SK-MEL-5 (cell line): ENCODE measurements around the gene NME8. TPM values are rescaled to one million over a fixed set of nuclear protein-coding genes. Genes with fewer than 3 reads are reported as not detected.
"Not testable (repeated sequence)": the region's sequence is repeated elsewhere in the genome, so short reads cannot be mapped to it uniquely, and the experiment has no call there.

Experiments
- DNase-seq: peaks from one replicate; pipeline ENCODE4 v3.0.0-alpha.2; 2016; ENCODE audit warnings: low read depth, low spot score
- in situ Hi-C: cut with HindIII; loops from 2 replicates; pipeline ENCODE4 v1.10.0; 2016; ENCODE audit warnings: low sequenced_read_pairs, high pct_unique_total_duplicates, low pct_unique_long_range_greater_than_20kb
- polyA plus RNA-seq, 2 experiments: library from polyadenylated mRNA; depleted of rRNA; stranded (reverse); fragments of >200 nt; gene quantifications; 2 replicates each; pipeline ENCODE4 v1.2.3, GENCODE V29; 2015
- total RNA-seq: library from RNA; depleted of rRNA; stranded (reverse); fragments of >200 nt; shearing (Covaris generic); gene quantifications from 2 replicates; pipeline ENCODE4 v1.2.3, GENCODE V29; 2014; rRNA removed

Gene NME8
- total RNA-seq = 0.05 TPM in 1 of 2 replicates, not detected in the other
- polyA plus RNA-seq (2015; cell fraction: cytosol; rRNA removed) = not detected in 2 replicates
- not detected in 2 replicates for polyA plus RNA-seq (2015; cell fraction: nucleus; rRNA removed)

DNA sequence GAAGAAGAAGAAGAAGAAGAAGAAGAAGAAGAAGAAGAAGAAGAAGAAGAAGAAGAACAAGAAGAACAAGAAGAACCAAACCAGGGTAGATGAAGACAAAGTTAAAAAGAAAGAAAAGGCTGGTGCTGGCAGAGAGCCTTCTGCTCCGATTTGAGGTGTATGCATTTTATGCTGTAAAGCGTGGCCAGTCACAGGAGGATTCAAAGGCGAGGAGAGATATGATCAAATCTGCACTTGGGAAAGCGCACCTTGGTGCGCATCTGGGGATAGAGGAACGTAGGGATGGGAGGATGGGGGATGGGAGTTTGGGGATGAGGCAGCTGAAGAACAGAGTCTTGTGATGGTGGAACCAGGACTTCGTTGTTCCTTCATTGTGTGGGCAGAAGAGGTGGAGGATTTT is at the start of gene NME8:
TSS of gene NME8 (plus strand) at position 301 of the 400 bp plus-strand sequence. CDS start 1,670 bp downstream, outside the sequence.
- DNase-seq = no peak
- in situ Hi-C loops = no loop called here

DNA sequence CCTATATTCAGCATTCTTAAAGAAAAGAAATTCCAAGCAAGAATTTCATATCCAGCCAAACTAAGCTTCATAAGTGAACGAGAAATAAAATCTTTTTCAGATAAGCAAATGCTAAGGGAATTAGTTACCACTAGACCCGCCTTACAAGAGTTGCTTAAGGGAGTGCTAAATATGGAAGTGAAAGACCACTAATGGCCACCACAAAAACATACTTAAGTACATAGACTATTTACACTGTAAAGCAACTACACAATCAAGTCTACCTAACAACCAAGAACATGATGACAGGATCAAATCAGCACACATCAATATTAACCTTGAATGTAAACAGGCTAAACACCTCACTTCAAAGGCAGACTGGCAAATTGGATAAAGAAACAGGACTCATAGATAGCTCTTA is 42.2 kb upstream of the NME8 start:
- DNase-seq = no peak
- in situ Hi-C loops = no loop called here

DNA sequence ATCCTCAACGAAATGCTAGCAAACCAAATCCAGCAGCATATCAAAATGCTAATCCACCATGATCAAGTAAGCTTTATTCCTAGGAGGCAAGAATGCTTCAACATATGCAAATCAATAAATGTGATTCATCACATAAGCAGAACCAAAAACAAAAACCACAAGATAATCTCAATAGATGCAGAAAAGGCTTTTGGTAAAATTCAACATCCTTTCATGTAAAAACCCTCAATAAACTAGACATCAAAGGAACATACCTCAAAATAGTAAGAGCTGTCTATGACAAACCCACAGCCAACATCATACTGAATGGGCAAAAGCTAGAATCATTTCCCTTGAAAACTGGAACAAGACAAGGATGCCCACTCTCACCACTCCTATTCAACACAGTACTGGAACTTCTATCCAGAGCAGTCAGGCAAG is 36.2 kb upstream of the NME8 start:
- DNase-seq, in situ Hi-C loops: not testable (repeated sequence)

GRCh38 chr7:37815671-37816371 is 32.6 kb upstream of the NME8 start:
- in situ Hi-C loops = no loop called here
- no peak for DNase-seq

DNA sequence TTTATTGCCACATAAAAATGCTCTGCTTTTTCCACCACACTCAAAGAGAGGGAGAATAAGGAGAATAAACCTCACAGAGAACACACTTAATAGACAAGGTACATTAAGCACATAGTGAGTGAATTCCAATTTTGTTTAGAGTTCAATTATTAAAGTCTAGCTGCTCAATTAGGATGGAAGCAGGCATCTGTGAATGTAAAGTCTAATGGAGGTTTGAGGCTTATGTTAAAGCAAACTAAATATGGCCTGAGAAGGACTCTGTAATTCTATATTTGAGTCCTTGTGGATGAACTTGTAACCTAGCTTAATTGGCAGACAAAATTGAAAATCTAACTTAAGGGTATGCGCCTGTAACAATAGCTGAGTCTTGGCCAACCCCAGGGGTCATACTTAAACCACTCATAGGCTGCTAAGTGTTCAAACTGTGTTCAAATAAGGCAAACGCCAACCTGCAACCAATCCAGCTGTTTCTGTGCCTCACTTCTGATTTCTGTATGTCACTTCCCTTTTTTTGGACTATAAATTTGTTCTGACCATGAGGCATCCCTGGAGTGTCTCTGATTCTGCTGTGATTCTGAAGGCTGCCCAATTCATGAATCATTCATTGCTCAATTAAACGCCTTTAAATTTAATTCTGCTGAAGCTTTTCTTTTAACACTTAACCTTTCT is 31.3 kb upstream of the NME8 start:
- in situ Hi-C loops = no loop called here
- DNase-seq = no peak

- no peak for DNase-seq
- in situ Hi-C loops = no loop called here
Observed at GRCh38 chr7:37817591-37817960, 30.8 kb upstream of the NME8 start.

DNA sequence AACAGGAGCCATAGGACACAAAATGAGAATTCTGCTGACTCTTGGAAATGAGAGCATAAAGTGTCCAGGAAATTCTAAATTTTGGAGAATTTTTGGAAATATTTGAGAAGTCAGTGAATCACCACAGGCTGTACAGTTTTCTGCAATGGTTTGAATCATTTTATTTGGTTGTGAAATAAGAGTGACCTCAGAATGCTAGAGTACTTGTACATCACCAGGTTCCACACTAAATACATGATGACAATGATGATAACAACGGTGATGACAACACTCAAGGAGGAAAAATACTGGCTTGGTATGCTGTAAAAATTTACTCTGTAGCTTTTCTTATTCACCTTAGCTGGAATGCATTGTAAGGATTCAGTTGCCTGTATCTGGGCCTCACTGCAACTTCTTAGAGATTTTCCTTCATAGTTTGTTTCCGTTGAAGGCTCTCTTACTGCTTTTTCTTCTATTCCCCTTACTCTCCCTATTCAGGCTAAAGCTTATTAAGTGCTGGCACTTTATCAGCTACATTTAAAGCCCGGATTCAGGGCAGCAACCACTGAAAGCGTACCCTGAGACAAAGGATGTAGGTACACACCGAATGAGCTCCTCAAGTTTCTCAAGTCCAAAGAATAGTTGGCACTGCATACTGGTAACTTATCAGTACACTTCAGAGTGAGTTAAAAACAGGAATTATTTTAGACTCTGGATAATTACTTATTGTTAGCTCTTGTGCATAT is 30.2 kb upstream of the NME8 start:
- DNase-seq = no peak
- in situ Hi-C loops = no loop called here

DNA sequence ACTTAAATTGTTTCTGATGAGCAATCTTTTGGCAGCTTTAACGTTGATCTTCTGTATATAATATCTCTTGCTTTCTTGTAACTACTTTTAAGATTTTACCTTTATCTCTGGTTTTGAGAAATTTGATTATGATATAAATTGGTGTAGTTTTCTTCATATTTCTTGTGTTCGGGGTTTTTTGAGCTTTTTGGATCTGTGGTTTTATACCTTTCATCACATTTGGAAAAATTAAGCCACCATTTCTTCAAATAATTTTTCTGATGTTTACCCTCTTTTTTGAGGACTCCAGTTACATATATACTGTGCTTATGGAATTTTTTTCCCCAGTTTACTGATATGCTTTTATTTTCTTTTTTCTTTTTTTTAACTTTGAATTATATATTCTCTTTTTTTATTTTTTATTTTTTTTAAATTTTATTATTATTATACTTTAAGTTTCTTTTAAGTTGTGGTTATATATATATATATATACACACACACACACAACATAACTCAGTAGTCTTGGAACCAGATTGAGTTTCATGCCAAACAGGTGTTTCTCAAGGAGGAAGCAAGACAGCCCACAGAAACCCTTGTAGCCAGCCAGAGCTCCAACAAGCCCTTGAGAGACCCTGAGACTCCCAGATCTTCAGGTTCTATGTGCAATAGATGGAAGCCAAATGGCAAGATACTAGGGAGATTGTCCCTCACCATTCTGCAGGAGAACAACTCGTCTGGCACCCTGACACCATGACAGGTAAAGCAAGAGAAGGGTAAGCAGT is 27.5 kb upstream of the NME8 start:
- in situ Hi-C loops = no loop called here
- DNase-seq = no peak

DNA sequence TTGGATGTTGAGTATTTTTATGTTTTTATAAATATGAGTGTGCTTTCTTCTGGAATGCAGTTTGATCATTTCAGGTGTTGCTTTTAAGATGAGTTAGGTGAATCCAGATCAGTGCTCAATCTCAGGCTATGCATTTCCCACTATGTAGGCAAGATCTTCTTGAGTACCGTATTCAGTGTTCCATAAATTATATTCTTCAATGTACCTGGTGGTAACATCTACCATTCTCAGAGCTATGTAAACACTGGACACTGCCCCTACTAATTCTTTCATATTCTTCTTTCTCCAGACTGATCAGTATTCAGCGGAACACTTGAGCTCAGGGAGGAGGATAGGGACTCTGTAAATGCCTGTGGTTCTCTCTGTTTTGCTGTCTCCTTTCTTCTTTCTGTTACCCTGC is 25.5 kb upstream of the NME8 start:
- in situ Hi-C loops = no loop called here
- DNase-seq = no peak

GRCh38 chr7:37823557-37823956 is 24.8 kb upstream of the NME8 start:
- in situ Hi-C loops = no loop called here
- no peak for DNase-seq

GRCh38 chr7:37825038-37825437 is 23.4 kb upstream of the NME8 start:
- in situ Hi-C loops = no loop called here
- DNase-seq = no peak

DNA sequence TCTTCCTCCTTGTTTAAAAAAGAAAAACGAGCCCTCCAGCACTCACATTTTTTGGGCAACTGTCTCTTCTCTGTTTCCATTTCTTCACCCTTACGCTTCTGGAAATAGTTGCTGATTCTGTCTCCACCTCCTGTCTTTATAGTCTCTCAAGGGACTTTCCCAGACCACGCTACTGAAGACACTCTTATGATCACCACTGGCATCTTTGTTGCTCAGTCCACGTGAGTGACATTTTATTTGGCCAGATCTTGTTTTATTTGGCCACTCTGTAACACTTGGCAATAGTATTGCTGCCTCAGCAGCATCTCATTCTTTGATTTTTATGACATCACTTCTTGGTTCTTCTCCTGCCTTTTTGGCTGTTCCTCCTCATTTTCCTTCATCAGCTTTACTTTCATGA is 21.6 kb upstream of the NME8 start:
- in situ Hi-C loops = no loop called here
- peak; percentile 14 for DNase-seq

- in situ Hi-C loops = no loop called here
- peak; percentile 24 for DNase-seq
Observed at GRCh38 chr7:37831244-37831643, 17.2 kb upstream of the NME8 start.

DNA sequence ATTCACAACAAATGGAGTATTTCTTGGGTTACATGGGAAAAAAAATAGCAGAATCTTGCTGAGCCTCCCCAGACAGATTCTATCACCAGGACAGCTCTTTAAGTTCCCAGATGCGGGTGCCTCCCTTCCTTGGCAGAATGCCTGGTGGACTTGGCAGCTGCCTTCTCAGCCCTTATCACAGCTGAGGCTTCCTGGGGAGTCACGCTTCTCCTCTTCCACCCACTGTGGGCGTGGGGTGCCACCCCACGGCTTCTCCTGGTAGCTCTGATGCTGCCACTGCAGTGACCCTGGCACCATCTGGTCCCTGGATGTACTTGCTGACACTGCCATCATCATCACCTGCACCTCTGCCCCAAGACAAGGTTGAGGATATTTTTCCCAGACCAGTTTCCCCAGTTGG is 16.2 kb upstream of the NME8 start:
- in situ Hi-C loops = no loop called here
- DNase-seq = peak; percentile 53

DNA sequence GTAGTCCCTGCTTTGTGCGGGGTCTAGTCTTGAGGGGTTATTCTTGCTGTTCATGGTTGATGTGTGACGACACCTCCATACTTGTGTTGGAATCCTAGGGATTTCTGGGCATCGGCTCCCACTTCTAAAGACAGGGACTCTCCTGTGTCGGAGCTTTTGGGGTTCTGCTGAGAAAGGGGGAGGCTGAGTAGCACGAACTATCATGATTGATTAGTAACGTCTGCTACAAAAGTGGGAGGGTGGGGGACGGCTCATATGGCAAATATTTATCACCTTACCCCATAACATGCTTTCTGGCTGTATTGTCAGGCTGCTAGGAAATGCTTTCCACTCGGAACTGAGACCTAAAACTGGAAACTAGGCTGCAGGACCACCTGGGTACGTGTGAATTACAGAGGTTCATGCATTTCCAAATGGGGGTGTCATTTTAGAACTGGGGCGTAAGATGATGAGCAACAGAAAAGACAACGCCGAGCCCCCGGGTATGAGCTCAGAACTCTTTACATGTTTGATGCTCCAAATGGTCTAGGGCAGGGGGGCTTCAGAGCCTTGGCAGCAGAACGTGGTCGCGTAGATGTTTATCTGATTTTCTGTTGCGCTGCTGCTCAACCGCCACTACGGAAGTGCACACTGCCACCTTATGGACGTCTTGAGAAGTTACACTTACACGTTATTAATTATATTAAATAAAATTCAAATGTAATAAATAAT is 15.1 kb upstream of the NME8 start:
- in situ Hi-C loops = no loop called here
- peak; percentile 72 for DNase-seq

- in situ Hi-C loops = no loop called here
- DNase-seq = no peak
Observed at GRCh38 chr7:37833818-37834146, 14.6 kb upstream of the NME8 start.

DNA sequence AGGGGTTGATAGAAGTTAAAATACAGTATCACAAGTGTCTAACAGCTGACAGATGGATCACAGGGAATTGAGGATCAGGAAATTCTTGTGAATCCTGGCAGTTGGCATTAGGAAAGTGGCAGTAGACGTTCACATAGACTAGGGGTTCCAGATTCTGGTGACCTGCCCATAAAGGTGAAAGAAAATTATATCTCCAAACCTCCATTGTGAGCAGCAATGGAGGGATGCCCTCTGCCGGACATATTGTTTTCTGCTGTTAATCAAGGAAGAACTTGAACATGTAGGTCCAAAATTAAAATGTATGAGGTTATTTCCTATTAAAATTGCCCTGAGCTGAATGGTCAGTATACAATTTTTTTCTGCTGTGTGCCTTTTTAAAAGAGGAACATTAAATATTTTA is 5.1 kb downstream of the NME8 start:
- DNase-seq = peak; percentile 48
- in situ Hi-C loops = no loop called here
